Lower lobe of right lung (tissue), 2 donors: Measurements from ENCODE around the gene ACSS1. TPM values are rescaled to one million over a fixed set of nuclear protein-coding genes. Genes with fewer than 3 reads are reported as not detected.
A peak's percentile ranks its signal among the peaks of the same experiment; 100 is the strongest.

Experiments used
- ATAC-seq, 2 donors: fragments of 200-7000 bp; cut with Tn5 transposase; one replicate each; pipeline ENCODE4 v1.9.1; 2020 to 2022; ENCODE audit warnings: mild to moderate bottlenecking in 2 of 2, moderate library complexity in 2 of 2
- DNase-seq: peaks from one replicate; pipeline ENCODE4 v3.0.0-alpha.2; 2020
- H3K27ac ChIP-seq: fragments of 200-600 bp; one replicate; pipeline ENCODE4 v1.8.0; 2022
- H3K27me3 ChIP-seq: fragments of 200-600 bp; one replicate; pipeline ENCODE4 v1.8.0; 2022; ENCODE audit warnings: low read depth
- H3K36me3 ChIP-seq: fragments of 200-600 bp; one replicate; pipeline ENCODE4 v1.8.0; 2022; ENCODE audit warnings: mild to moderate bottlenecking
- H3K4me1 ChIP-seq: fragments of 200-600 bp; one replicate; pipeline ENCODE4 v1.8.0; 2022
- H3K4me3 ChIP-seq: fragments of 200-600 bp; one replicate; pipeline ENCODE4 v1.8.0; 2022; ENCODE audit warnings: mild to moderate bottlenecking
- H3K9me3 ChIP-seq: fragments of 200-600 bp; one replicate; pipeline ENCODE4 v1.8.0; 2022
- intact Hi-C: fragments of 100-400 bp; cut with DNase I; formaldehyde crosslinking; loops from one replicate; pipeline ENCODE4 v1.11.0; 2022
- total RNA-seq: library from RNA; stranded (reverse); fragmentation: NEBNext Ultra II Directional; extraction: Animal tissue kit (Norgen Biotek cat#: 25700); gene quantifications from one replicate; pipeline ENCODE4 v1.2.1, GENCODE V29; 2021
- TF ChIP-seq, protein P1 (sequence below): fragments of 200-600 bp; IDR thresholded peaks from one replicate; pipeline ENCODE4 v1.8.0; 2022; ENCODE audit warnings: antibody characterized with exemption, mild to moderate bottlenecking
- donor health status: DM: no; HTN: yes; CAD: no; lungs with severe emphysema.

ACSS1 gene
- total RNA-seq, 1 donor from 2014 or later: 41.8 TPM

DNA sequence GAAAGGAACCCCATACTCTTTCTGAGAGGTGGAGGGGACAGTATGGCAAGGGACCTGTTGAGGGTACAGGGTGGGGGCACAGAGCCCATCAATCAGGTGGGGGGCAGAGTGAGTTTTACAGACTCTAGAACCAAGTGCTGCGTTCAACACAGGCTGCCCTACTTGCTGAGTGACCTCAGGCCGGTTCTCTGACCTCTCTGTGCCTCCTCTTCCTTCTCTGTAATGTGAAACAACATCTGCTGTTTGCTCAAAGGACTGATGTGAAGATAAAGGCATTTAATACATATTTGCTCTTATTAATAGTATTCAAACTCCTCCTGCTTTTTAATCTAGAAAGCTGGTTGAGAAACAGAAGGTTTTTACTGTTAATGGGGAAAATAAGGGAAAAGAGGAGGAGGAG, 39.5 kb downstream of the ACSS1 start:
- DNase-seq (no peak), ATAC-seq (no peak)
- Histone ChIP-seq H3K4me3 (no peak overlapping the region), H3K27ac (no peak overlapping the region), H3K4me1 (peaks cover 27% of the 10 kb centered on the region), H3K36me3 (peaks cover 74% of the 10 kb centered on the region), H3K27me3 (no peaks in the 10 kb centered on the region), H3K9me3 (no peaks in the 10 kb centered on the region)
- TF ChIP-seq, protein P1, sequence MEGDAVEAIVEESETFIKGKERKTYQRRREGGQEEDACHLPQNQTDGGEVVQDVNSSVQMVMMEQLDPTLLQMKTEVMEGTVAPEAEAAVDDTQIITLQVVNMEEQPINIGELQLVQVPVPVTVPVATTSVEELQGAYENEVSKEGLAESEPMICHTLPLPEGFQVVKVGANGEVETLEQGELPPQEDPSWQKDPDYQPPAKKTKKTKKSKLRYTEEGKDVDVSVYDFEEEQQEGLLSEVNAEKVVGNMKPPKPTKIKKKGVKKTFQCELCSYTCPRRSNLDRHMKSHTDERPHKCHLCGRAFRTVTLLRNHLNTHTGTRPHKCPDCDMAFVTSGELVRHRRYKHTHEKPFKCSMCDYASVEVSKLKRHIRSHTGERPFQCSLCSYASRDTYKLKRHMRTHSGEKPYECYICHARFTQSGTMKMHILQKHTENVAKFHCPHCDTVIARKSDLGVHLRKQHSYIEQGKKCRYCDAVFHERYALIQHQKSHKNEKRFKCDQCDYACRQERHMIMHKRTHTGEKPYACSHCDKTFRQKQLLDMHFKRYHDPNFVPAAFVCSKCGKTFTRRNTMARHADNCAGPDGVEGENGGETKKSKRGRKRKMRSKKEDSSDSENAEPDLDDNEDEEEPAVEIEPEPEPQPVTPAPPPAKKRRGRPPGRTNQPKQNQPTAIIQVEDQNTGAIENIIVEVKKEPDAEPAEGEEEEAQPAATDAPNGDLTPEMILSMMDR: no peak
- intact Hi-C loops: no loop called here

DNA sequence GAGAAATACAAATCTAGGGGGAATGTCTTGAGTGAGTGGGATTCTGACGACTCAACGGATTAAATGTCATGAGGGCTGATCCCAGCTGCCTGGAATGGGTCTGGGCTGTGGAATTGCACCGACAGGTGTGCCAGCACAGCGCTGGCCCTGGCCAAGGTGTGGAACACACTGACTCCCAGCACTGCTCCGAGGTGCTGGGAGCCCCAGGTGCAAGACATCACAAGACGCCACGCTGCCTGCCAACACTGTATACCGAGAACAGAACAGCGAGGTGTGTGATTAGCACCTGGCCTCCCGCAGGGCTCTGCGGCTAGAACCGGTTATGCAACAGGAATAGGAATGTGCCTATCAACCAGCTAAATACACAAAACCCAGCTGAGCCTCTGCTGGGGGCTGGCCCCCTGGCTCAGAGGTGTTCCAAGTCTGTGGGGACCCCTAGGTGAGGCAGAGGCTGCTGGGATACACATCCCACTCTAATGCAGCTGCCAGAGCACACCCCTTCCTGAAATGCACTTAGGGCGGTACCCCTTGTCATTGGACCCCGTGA, 40.6 kb downstream of the ACSS1 start:
- Histone ChIP-seq H3K27ac (peak overlapping the region; percentile 46), H3K9me3 (no peaks in the 10 kb centered on the region), H3K4me1 (peaks cover 20% of the 10 kb centered on the region), H3K4me3 (no peak overlapping the region), H3K36me3 (peaks cover 74% of the 10 kb centered on the region), H3K27me3 (no peaks in the 10 kb centered on the region)
- DNase-seq (peak; percentile 89), ATAC-seq (peak; percentile 91 to 94)
- intact Hi-C loops: no loop called here
- TF ChIP-seq, protein P1: no peak

DNA sequence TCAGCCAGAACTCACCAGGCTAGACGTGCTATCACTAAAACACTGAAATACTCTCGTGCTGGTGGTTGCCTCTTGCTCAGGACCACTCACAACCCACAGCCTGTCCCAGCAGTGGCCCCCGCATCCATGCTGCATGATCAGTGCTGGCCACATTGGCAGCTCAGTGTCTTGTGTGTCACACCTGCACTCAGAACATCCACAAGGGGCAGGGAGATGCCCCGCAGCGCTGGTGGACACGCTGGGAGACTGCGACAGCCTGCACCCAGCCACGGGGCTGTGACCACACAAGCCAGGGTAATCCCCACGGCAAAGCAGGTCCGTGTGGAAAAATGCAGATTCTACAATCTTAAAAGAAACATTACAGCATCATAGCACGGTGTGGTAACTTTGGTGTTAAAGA, 41.5 kb downstream of the ACSS1 start:
- DNase-seq (no peak), ATAC-seq (no peak)
- intact Hi-C loops: no loop called here
- TF ChIP-seq, protein P1: no peak
- Histone ChIP-seq H3K9me3 (no peaks in the 10 kb centered on the region), H3K4me3 (no peak overlapping the region), H3K4me1 (peaks cover 19% of the 10 kb centered on the region), H3K27ac (no peak overlapping the region), H3K36me3 (peaks cover 80% of the 10 kb centered on the region), H3K27me3 (no peaks in the 10 kb centered on the region)

DNA sequence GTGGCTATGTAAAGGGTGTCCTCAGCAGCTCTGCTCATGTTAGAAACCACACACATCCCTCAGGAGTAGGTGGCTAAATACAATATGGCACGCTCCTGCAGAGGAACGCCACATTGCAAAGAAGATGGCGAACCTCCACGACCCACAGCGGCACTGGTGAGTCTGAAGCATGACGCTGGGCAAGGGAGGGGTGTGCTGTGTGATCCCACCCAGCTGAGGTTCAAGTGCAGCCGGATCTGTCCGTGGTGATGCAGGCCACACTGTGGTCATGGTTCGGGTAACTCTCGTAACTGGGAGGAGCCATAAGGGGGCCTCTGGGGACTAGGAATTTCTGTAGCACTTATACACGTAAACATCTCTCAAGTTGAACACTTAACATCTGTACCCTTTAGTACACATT, 42.0 kb downstream of the ACSS1 start:
- H3K36me3 ChIP-seq: peaks cover 80% of the 10 kb centered on the region
- peaks cover 19% of the 10 kb centered on the region for H3K4me1 ChIP-seq
- TF ChIP-seq, protein P1: no peak
- DNase-seq (no peak), ATAC-seq (no peak)
- no peak overlapping the region for H3K4me3 ChIP-seq
- no peak overlapping the region for H3K27ac ChIP-seq
- H3K9me3 ChIP-seq: no peaks in the 10 kb centered on the region
- intact Hi-C loops: no loop called here
- no peaks in the 10 kb centered on the region for H3K27me3 ChIP-seq

DNA sequence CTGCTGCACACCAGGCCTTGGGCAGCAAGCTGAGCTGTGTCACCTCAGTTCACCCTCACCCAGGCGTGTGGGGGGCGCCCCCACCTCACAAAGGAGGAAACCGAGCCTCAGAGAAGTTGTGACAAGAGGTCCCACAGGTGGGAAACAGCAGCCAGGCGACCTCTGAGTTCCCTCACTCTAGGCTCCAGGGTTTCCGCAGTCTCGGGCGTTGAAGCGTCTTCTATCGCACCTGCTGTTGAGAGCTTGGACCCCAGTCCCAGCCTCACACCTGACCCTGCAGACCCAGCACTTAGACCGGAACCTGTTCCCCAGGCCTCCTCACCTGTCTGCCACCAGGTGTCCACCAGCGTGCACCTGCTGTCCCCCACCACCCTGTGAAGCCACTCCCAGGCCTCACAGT, 43.1 kb downstream of the ACSS1 start:
- Histone ChIP-seq H3K36me3 (peaks cover 82% of the 10 kb centered on the region), H3K27ac (no peak overlapping the region), H3K4me3 (no peak overlapping the region), H3K4me1 (peaks cover 19% of the 10 kb centered on the region), H3K27me3 (no peaks in the 10 kb centered on the region), H3K9me3 (no peaks in the 10 kb centered on the region)
- DNase-seq (no peak), ATAC-seq (no peak)
- intact Hi-C loops: no loop called here
- TF ChIP-seq, protein P1: no peak
